SK-N-SH treated with all-trans-retinoic acid at 6 μM for 48 hours (cell line): ENCODE measurements around the gene CASZ1.
A peak's percentile ranks its signal among the peaks of the same experiment; 100 is the strongest.

Experiments used
- ATAC-seq: fragments of 200-7000 bp; cut with Tn5 transposase; 3 replicates; pipeline ENCODE4 v1.9.1; 2020; ENCODE audit warnings: mild to moderate bottlenecking, moderate library complexity
- ARNTL ChIP-seq: fragments of 450-650 bp; formaldehyde crosslinking; IDR thresholded peaks from 2 replicates; pipeline ENCODE4 v1.5.0; 2020; ENCODE audit warnings: low read depth, mild to moderate bottlenecking, moderate library complexity, borderline replicate concordance
- BACH2 ChIP-seq: fragments of 250-450 bp; sonication (Bioruptor Pico); IDR thresholded peaks from 2 replicates; pipeline ENCODE4 v1.9.0; 2021; ENCODE audit warnings: mild to moderate bottlenecking, borderline replicate concordance
- ESRRG ChIP-seq: fragments of 250-450 bp; sonication (Bioruptor Pico); IDR thresholded peaks from 2 replicates; pipeline ENCODE4 v1.6.1; 2021; ENCODE audit warnings: mild to moderate bottlenecking
- GLIS3 ChIP-seq: fragments of 250-450 bp; sonication (Bioruptor Pico); IDR thresholded peaks from 2 replicates; pipeline ENCODE4 v1.5.0; 2020; ENCODE audit warnings: mild to moderate bottlenecking, moderate library complexity
- ISL1 ChIP-seq: fragments of 250-450 bp; sonication (Bioruptor Pico); IDR thresholded peaks from 2 replicates; pipeline ENCODE4 v2.1.2; 2022; ENCODE audit warnings: mild to moderate bottlenecking, moderate library complexity
- OSR1 ChIP-seq: fragments of 250-450 bp; sonication (Bioruptor Pico); IDR thresholded peaks from 2 replicates; pipeline ENCODE4 v1.8.0; 2022; ENCODE audit warnings: moderate library complexity, mild to moderate bottlenecking, inconsistent platforms
- PATZ1 ChIP-seq: fragments of 250-450 bp; sonication (Bioruptor Pico); IDR thresholded peaks from 2 replicates; pipeline ENCODE4 v1.8.0; 2020; ENCODE audit warnings: mild to moderate bottlenecking, moderate library complexity, borderline replicate concordance
- PPARA ChIP-seq: fragments of 250-450 bp; sonication (Bioruptor Pico); IDR thresholded peaks from 2 replicates; pipeline ENCODE4 v1.5.0; 2020; ENCODE audit warnings: mild to moderate bottlenecking, borderline replicate concordance
- RARB ChIP-seq: fragments of 250-450 bp; sonication (Bioruptor Pico); IDR thresholded peaks from 2 replicates; pipeline ENCODE4 v1.8.0; 2021; ENCODE audit warnings: mild to moderate bottlenecking, moderate library complexity
- SNAI2 ChIP-seq: fragments of 250-450 bp; sonication (Bioruptor Pico); IDR thresholded peaks from 2 replicates; pipeline ENCODE4 v1.5.0; 2020; ENCODE audit warnings: mild to moderate bottlenecking, moderate library complexity
- TCF4 ChIP-seq: fragments of 250-450 bp; sonication (Bioruptor Pico); IDR thresholded peaks from 2 replicates; pipeline ENCODE4 v1.8.0; 2021; ENCODE audit warnings: mild to moderate bottlenecking, moderate library complexity, borderline replicate concordance
- TOX ChIP-seq: fragments of 250-450 bp; sonication (Bioruptor Pico); IDR thresholded peaks from 2 replicates; pipeline ENCODE4 v1.8.0; 2021; ENCODE audit warnings: mild to moderate bottlenecking, moderate library complexity, borderline replicate concordance
- TSHZ2 ChIP-seq: fragments of 250-450 bp; sonication (Bioruptor Pico); IDR thresholded peaks from 2 replicates; pipeline ENCODE4 v1.5.0; 2020; ENCODE audit warnings: mild to moderate bottlenecking, moderate library complexity
- ZC3H10 ChIP-seq: fragments of 250-450 bp; sonication (Bioruptor Pico); IDR thresholded peaks from 2 replicates; pipeline ENCODE4 v1.5.1; 2021; ENCODE audit warnings: mild to moderate bottlenecking, moderate library complexity
- ZFP3 ChIP-seq: fragments of 250-450 bp; sonication (Bioruptor Pico); IDR thresholded peaks from 2 replicates; pipeline ENCODE4 v1.5.0; 2020; ENCODE audit warnings: mild to moderate bottlenecking, moderate library complexity
- ZFP30 ChIP-seq: fragments of 450-650 bp; formaldehyde crosslinking; IDR thresholded peaks from 2 replicates; pipeline ENCODE4 v1.5.0; 2022; ENCODE audit warnings: mild to moderate bottlenecking, moderate library complexity
- ZNF8 ChIP-seq: fragments of 450-650 bp; formaldehyde crosslinking; IDR thresholded peaks from 2 replicates; pipeline ENCODE4 v1.5.0; 2020; ENCODE audit warnings: mild to moderate bottlenecking, moderate library complexity
- TF ChIP-seq, protein P1 (sequence below): fragments of 250-450 bp; sonication (Bioruptor Pico); IDR thresholded peaks from 2 replicates; pipeline ENCODE4 v1.5.1; 2021; ENCODE audit warnings: mild to moderate bottlenecking, moderate library complexity
- TF ChIP-seq, protein P2 (sequence below): fragments of 250-450 bp; sonication (Bioruptor Pico); IDR thresholded peaks from 2 replicates; pipeline ENCODE4 v1.5.1; 2020; ENCODE audit warnings: low read depth, mild to moderate bottlenecking, moderate library complexity

CASZ1 gene

GRCh38 chr1:10692401-10693021 lies 103.9 kb downstream of the CASZ1 start:
- peak; percentile 60 for ATAC-seq
- TF ChIP-seq TOX (CRISPR knock-in tag): no peak
- no peak for TF ChIP-seq PATZ1 (CRISPR knock-in tag)
- TF ChIP-seq, protein P1, sequence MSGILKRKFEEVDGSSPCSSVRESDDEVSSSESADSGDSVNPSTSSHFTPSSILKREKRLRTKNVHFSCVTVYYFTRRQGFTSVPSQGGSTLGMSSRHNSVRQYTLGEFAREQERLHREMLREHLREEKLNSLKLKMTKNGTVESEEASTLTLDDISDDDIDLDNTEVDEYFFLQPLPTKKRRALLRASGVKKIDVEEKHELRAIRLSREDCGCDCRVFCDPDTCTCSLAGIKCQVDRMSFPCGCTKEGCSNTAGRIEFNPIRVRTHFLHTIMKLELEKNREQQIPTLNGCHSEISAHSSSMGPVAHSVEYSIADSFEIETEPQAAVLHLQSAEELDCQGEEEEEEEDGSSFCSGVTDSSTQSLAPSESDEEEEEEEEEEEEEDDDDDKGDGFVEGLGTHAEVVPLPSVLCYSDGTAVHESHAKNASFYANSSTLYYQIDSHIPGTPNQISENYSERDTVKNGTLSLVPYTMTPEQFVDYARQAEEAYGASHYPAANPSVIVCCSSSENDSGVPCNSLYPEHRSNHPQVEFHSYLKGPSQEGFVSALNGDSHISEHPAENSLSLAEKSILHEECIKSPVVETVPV (CRISPR knock-in tag): no peak
- no peak for TF ChIP-seq SNAI2 (CRISPR knock-in tag)
- TF ChIP-seq BACH2 (CRISPR knock-in tag): no peak
- no peak for TF ChIP-seq ZC3H10 (CRISPR knock-in tag)
- TF ChIP-seq, protein P2, sequence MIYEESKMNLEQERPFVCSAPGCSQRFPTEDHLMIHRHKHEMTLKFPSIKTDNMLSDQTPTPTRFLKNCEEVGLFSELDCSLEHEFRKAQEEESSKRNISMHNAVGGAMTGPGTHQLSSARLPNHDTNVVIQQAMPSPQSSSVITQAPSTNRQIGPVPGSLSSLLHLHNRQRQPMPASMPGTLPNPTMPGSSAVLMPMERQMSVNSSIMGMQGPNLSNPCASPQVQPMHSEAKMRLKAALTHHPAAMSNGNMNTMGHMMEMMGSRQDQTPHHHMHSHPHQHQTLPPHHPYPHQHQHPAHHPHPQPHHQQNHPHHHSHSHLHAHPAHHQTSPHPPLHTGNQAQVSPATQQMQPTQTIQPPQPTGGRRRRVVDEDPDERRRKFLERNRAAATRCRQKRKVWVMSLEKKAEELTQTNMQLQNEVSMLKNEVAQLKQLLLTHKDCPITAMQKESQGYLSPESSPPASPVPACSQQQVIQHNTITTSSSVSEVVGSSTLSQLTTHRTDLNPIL (CRISPR knock-in tag): no peak
- TF ChIP-seq ZFP30 (CRISPR knock-in tag): no peak
- no peak for TF ChIP-seq ZNF8 (CRISPR knock-in tag)
- TF ChIP-seq PPARA (CRISPR knock-in tag): no peak
- TF ChIP-seq ZFP3: no peak
- no peak for TF ChIP-seq ISL1
- no peak for TF ChIP-seq GLIS3
- TF ChIP-seq TSHZ2: no peak
- no peak for TF ChIP-seq OSR1 (CRISPR knock-in tag)
- no peak for TF ChIP-seq ARNTL (CRISPR knock-in tag)

DNA sequence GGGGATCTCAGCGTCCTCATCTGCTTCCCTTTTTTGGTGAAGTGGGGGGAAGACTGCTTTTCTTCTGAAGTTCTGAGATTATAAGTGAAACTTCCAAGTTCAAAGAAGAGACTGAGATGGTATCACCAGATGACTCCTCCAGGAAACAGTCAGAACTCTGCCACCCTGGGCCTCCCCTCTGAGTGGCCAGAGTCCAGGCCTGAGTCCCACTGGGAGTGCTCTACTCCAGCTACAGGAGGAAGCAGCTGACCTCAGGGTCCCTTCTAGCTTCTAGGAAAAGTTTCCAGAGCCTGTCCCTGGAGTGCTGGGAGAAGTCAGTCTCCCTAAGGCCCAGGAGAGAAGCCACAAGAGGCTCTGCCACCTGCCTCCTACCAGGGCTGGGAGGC lies 104.7 kb downstream of the CASZ1 start:
- TF ChIP-seq SNAI2 (CRISPR knock-in tag): no peak
- TF ChIP-seq ZFP30 (CRISPR knock-in tag): no peak
- TF ChIP-seq BACH2 (CRISPR knock-in tag): no peak
- TF ChIP-seq, protein P2 (CRISPR knock-in tag): no peak
- TF ChIP-seq OSR1 (CRISPR knock-in tag): no peak
- no peak for TF ChIP-seq PPARA (CRISPR knock-in tag)
- TF ChIP-seq GLIS3: no peak
- TF ChIP-seq ZNF8 (CRISPR knock-in tag): no peak
- no peak for TF ChIP-seq ESRRG (CRISPR knock-in tag)
- no peak for TF ChIP-seq PATZ1 (CRISPR knock-in tag)
- no peak for TF ChIP-seq TSHZ2
- no peak for TF ChIP-seq TCF4 (CRISPR knock-in tag)
- TF ChIP-seq ISL1: no peak
- no peak for TF ChIP-seq RARB
- ATAC-seq: no peak
